ENCODE measurements around the gene GPC6.

Gene GPC6

GRCh38 chr13:93758575-93758974, 532.0 kb downstream of the GPC6 start:
- DNase-seq, result no peak

- no peak for DNase-seq
Observed at GRCh38 chr13:93762708-93763426, 536.3 kb downstream of the GPC6 start.

DNA sequence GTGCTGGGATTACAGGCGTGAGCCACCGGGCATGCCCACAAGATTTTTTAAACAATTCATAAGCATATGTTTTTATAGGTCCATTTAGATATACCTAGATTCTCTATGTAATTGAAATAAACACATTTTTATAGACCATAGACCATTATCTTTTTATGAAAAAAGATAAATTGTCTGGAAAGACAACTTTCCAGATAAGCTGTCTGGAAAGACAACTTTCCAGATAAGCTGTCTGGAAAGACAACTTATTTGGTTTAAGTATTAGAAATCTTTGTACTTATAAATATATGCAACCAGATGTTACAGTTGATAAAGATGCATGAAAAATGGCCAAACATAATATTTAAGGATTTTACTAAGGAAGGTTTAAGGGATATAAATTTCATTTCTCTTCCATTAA, 538.5 kb downstream of the GPC6 start:
- no peak for DNase-seq

GRCh38 chr13:93765811-93766210, 539.2 kb downstream of the GPC6 start:
- DNase-seq, result no peak

DNA sequence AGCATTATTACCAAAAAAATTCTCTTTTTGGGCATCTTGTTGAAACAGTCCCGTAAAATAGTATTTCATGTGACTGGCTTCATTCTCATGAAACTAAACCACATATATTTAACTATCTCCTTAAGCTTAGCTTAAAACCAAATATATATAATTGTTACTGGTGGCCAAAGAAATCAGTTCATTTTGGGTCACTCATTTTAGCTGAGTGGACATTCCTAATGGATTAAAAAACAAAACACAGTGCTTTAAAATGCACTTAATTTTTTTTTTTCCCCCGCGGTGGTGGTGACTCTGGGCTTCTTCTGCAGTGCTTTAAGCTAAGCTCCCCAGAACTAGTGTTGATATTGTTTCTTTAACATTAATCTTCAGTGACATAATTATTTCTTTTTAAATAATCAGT, 540.1 kb downstream of the GPC6 start:
- DNase-seq, result no peak

GRCh38 chr13:93767180-93767916, 540.7 kb downstream of the GPC6 start:
- no peak for DNase-seq

GRCh38 chr13:93767917-93768409, 541.4 kb downstream of the GPC6 start:
- no peak for DNase-seq

GRCh38 chr13:93769101-93769500, 542.5 kb downstream of the GPC6 start:
- no peak for DNase-seq

DNA sequence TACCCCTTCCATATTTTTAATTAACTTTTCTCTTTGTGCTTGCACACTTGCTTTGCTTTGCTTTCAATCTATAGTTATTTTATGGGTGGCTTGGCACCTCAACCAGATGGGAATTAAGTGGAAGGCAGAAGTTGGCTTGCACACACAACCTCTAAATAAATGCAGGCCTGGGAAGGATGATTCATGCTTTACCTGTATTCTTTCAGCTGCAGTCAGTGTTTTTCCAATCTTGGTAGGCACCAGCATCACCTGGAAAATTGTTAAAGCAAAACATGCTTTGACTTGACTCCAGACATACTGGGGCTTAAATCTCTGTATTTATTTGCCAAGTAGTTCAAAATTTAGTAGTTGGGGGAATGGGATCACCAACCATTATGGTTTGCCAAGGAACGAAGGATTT, 543.0 kb downstream of the GPC6 start:
- no peak for DNase-seq

- no peak for DNase-seq
Observed at GRCh38 chr13:93771227-93771626, 544.6 kb downstream of the GPC6 start.

- DNase-seq, result no peak
Observed at GRCh38 chr13:93771782-93772181, 545.2 kb downstream of the GPC6 start.

DNA sequence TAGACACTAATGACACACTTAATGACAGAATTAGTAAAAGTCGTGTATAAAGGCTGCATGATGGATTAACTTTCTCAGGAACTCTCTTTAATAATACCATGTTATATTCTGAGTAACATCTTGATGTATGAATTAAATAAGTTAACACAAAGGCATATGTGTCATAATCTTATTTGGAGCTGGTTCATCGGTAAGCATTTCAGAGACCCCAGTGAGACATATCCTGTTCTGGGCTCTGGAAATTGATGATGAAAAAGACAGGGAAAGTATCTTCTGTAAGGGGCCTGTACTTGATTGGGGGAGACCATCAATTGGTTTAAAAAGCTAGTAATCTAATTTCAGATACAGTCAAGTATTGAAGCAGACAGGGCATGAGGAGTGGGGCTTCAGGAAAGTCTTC, 547.9 kb downstream of the GPC6 start:
- no peak for DNase-seq

GRCh38 chr13:93775027-93775426, 548.4 kb downstream of the GPC6 start:
- DNase-seq, result no peak

GRCh38 chr13:93775507-93776108, 549.0 kb downstream of the GPC6 start:
- no peak for DNase-seq

DNA sequence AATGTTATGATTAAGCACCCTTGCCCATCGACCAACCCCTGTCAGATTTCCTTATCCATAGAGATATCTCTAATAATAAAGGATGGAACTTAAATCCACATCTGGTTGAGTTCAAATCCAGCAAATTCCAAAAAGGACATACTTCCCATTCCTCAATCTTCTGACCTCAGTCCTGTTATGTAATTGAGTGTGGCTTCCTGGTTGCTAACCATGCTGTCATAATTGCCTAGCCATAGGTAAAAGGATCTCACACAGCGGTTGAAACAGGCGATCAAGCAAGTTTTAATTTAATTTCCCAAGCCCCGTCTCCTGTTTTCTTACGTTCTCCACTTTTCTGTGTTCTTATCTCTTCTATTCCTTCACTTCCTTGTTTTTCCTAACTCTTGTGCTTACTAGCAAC, 550.3 kb downstream of the GPC6 start:
- no peak for DNase-seq

- no peak for DNase-seq
Observed at GRCh38 chr13:93777504-93777903, 550.9 kb downstream of the GPC6 start.

GRCh38 chr13:93778548-93778947, 551.9 kb downstream of the GPC6 start:
- no peak for DNase-seq

DNA sequence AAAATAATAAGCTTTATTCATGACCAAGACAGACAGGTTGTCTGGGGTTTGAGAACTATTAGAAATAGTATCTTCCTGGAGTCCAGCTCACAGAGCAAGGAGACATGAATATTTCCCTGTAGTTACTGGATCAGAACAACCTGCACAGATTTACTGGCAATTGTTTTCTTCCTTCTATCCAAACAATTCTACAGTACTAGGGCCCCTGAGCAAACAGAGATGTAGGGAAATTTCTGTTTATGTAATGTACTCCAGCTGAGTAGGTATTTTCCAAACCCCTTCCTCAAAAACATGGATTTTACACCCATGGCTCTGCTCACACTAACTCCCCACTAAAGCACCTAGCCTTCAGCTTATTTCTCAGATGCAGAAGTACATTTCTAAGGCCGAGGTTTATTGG, 557.6 kb downstream of the GPC6 start:
- no peak for DNase-seq

DNA sequence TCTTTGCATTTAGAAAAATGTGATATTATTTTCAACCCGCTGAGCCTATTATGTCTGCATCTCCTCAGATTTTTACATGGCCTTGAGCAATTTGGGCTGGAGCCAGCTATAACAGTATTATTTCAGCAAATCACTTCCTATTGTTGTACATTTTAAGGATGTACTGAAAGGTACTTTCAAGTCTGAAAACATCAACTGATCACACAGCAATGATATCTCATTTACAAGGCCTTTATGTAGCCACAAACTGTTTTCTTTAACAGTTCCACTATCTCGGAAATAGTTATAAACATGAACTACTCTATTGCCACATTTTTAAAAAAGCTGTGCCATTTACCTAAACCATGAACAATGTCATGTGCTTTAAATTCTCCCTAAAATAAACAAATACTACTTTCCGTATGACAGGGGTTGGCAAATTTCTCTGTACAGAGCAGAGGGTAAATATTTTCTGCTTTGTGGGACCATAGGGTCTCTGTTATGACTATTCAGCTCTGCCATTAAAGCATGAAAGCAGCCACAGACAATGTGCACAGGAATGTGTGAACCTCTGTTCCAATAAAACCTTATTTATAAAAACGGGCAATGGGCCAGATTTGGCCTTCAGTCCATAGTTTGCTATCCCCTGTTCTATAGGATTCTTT, 560.4 kb downstream of the GPC6 start:
- DNase-seq, result no peak

- no peak for DNase-seq
Observed at GRCh38 chr13:93788456-93788855, 561.8 kb downstream of the GPC6 start.

- no peak for DNase-seq
Observed at GRCh38 chr13:93789058-93789457, 562.5 kb downstream of the GPC6 start.

DNA sequence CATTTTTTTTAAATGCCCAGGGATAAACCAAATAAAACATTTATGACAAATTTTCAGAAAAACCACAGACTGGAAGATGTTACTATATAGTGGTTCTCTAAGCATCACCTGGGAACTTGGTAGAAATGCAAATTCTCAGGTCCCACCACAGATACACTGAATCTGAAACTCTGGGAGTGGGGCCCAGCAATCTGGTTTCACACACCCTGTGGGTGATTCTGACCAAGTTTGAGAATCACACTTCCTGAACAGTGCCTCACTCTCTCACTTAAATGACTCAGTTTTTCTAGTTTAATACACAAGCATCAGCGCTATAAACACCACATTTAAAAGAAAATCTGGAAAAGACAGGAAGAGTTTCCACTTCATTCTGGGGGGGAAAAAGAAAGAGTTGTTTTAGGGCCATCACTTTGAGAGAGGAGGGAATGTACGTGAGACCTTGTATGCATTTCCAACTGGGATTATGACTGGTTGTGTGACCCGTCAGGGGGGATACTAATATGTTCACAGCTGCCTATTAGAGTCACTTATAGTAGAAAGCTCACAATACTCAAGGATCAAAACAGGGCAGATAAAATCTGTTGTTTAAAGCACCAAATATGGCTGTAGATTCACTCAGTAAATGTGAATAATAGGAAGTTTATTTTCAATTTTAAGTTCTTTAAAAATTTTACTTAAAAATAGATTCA, 567.7 kb downstream of the GPC6 start:
- peak; percentile 31 for DNase-seq

DNA sequence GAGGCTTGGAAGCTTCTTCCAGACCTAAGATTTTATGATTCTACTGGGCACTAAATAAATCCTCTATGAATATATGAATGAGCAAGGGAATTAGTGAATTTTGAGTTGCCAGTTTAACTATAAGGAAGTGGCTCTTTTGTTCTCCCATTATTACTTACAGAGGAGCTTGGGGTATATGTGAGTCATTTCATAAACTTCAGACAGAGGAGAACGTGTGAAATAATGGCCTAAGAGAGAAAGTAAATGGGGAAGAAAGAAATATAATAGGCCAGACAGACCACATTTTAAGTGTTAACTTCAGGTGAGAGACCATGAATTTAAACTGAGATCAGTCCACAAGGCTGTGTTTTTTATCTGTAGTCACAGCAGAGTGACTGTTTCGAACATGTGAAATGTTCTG, 570.9 kb downstream of the GPC6 start:
- DNase-seq, result no peak
